Measurements from ENCODE around the gene IGFL4. TPM values are rescaled to one million over a fixed set of nuclear protein-coding genes. Genes with fewer than 3 reads are reported as not detected.
A peak's percentile ranks its signal among the peaks of the same experiment; 100 is the strongest.

Gene IGFL4
- total and polyA plus RNA-seq, 2 of the 13 experiments (the other 11 are each of a cell fraction or from before 2014, with no cell fraction given) = 1.2 to 1.4 TPM

DNA sequence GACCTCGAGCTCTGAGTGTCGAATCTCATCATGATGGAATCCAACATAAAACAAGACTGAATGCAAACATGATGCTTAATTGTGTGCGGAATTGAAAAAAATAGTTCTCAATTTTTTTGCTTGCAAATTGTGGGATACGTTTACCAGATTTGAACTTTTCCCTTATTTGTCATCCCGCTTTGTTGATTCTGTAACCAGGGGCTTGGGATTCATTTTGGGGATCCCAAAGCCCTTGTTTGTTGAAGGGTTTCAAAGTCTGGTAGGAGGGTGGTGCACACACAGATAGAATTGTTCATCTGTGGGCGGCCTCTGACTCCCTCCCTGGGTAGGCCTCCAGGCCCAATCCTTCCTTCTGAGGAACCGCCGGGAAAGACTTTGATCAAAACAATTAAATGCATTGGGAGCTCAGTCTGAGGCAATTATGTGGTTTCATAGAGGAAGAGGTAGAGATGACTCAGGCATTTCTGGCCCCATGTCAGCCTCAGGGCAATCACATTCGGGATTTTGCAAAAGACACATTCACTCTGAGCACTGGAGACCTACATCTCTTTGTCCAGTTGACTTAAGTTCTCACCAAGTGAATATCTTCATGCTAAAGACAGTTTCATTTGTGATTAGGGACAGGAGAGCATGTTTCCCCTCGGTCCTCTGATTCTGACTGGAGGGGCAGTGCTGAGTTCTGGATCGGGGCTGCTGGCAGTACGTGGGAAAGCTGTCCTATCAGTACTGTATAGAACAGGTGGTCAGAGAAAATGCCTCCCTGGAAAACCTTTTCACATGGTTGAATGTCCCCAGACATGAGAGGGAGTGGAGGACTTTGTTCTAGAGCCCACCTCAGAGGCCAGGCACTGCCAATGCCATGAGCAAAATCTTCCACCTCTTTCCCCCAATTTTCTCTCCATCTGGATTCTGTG lies 27.8 kb upstream of the IGFL4 start (continued):
- TF ChIP-seq, protein P1, sequence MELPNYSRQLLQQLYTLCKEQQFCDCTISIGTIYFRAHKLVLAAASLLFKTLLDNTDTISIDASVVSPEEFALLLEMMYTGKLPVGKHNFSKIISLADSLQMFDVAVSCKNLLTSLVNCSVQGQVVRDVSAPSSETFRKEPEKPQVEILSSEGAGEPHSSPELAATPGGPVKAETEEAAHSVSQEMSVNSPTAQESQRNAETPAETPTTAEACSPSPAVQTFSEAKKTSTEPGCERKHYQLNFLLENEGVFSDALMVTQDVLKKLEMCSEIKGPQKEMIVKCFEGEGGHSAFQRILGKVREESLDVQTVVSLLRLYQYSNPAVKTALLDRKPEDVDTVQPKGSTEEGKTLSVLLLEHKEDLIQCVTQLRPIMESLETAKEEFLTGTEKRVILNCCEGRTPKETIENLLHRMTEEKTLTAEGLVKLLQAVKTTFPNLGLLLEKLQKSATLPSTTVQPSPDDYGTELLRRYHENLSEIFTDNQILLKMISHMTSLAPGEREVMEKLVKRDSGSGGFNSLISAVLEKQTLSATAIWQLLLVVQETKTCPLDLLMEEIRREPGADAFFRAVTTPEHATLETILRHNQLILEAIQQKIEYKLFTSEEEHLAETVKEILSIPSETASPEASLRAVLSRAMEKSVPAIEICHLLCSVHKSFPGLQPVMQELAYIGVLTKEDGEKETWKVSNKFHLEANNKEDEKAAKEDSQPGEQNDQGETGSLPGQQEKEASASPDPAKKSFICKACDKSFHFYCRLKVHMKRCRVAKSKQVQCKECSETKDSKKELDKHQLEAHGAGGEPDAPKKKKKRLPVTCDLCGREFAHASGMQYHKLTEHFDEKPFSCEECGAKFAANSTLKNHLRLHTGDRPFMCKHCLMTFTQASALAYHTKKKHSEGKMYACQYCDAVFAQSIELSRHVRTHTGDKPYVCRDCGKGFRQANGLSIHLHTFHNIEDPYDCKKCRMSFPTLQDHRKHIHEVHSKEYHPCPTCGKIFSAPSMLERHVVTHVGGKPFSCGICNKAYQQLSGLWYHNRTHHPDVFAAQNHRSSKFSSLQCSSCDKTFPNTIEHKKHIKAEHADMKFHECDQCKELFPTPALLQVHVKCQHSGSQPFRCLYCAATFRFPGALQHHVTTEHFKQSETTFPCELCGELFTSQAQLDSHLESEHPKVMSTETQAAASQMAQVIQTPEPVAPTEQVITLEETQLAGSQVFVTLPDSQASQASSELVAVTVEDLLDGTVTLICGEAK (IDR thresholded peaks at IDR 0.05) = no peak
- TF ChIP-seq, protein P1 (CRISPR knock-in tag; IDR thresholded peaks at IDR 0.05) = no peak
- TF ChIP-seq RBFOX2 (IDR thresholded peaks at IDR 0.05; ENCODE audit: low read depth, low read length) = peak; percentile 58
- no peak for TF ChIP-seq SMYD3 (CRISPR knock-in tag; IDR thresholded peaks at IDR 0.05)
- TF ChIP-seq, protein P2, sequence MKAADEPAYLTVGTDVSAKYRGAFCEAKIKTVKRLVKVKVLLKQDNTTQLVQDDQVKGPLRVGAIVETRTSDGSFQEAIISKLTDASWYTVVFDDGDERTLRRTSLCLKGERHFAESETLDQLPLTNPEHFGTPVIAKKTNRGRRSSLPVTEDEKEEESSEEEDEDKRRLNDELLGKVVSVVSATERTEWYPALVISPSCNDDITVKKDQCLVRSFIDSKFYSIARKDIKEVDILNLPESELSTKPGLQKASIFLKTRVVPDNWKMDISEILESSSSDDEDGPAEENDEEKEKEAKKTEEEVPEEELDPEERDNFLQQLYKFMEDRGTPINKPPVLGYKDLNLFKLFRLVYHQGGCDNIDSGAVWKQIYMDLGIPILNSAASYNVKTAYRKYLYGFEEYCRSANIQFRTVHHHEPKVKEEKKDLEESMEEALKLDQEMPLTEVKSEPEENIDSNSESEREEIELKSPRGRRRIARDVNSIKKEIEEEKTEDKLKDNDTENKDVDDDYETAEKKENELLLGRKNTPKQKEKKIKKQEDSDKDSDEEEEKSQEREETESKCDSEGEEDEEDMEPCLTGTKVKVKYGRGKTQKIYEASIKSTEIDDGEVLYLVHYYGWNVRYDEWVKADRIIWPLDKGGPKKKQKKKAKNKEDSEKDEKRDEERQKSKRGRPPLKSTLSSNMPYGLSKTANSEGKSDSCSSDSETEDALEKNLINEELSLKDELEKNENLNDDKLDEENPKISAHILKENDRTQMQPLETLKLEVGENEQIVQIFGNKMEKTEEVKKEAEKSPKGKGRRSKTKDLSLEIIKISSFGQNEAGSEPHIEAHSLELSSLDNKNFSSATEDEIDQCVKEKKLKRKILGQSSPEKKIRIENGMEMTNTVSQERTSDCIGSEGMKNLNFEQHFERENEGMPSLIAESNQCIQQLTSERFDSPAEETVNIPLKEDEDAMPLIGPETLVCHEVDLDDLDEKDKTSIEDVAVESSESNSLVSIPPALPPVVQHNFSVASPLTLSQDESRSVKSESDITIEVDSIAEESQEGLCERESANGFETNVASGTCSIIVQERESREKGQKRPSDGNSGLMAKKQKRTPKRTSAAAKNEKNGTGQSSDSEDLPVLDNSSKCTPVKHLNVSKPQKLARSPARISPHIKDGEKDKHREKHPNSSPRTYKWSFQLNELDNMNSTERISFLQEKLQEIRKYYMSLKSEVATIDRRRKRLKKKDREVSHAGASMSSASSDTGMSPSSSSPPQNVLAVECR (CRISPR knock-in tag; IDR thresholded peaks at IDR 0.05; ENCODE audit: borderline replicate concordance) = no peak
- TF ChIP-seq, protein P3, sequence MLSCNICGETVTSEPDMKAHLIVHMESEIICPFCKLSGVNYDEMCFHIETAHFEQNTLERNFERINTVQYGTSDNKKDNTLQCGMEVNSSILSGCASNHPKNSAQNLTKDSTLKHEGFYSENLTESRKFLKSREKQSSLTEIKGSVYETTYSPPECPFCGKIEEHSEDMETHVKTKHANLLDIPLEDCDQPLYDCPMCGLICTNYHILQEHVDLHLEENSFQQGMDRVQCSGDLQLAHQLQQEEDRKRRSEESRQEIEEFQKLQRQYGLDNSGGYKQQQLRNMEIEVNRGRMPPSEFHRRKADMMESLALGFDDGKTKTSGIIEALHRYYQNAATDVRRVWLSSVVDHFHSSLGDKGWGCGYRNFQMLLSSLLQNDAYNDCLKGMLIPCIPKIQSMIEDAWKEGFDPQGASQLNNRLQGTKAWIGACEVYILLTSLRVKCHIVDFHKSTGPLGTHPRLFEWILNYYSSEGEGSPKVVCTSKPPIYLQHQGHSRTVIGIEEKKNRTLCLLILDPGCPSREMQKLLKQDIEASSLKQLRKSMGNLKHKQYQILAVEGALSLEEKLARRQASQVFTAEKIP (CRISPR knock-in tag; IDR thresholded peaks at IDR 0.05; ENCODE audit: borderline replicate concordance) = no peak
- no peak for TF ChIP-seq PITX1 (CRISPR knock-in tag; IDR thresholded peaks at IDR 0.05)
- TF ChIP-seq PHF21A (CRISPR knock-in tag; IDR thresholded peaks at IDR 0.05) = no peak
- no peak for TF ChIP-seq ZFP36 (IDR thresholded peaks at IDR 0.05; ENCODE audit: borderline replicate concordance, low read depth, low read length, partially characterized antibody)
- TF ChIP-seq, protein P4, sequence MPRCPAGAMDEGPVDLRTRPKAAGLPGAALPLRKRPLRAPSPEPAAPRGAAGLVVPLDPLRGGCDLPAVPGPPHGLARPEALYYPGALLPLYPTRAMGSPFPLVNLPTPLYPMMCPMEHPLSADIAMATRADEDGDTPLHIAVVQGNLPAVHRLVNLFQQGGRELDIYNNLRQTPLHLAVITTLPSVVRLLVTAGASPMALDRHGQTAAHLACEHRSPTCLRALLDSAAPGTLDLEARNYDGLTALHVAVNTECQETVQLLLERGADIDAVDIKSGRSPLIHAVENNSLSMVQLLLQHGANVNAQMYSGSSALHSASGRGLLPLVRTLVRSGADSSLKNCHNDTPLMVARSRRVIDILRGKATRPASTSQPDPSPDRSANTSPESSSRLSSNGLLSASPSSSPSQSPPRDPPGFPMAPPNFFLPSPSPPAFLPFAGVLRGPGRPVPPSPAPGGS (CRISPR knock-in tag; IDR thresholded peaks at IDR 0.05) = no peak
- TF ChIP-seq ZNF451 (CRISPR knock-in tag; IDR thresholded peaks at IDR 0.05) = no peak
